Coronary artery (tissue), 2 donors: Measurements from ENCODE around the gene LENG8.

Experiments used
- DNase-seq: peaks from one replicate; pipeline ENCODE4 v3.0.0-alpha.2; 2017; ENCODE audit warnings: low spot score
- H3K27ac ChIP-seq, 2 donors: fragments of 200-600 bp; sonication (generic); one replicate each; pipeline ENCODE4 v1.5.1; 2016 to 2019
- H3K4me3 ChIP-seq: fragments of 200-600 bp; sonication (generic); 2 replicates; pipeline ENCODE4 v1.5.1; 2016; ENCODE audit warnings: mild to moderate bottlenecking, moderate library complexity
- CTCF ChIP-seq: fragments of 200-600 bp; sonication (generic); IDR thresholded peaks from one replicate; pipeline ENCODE4 v1.5.1; 2019; ENCODE audit warnings: antibody characterized with exemption

Gene LENG8

GRCh38 chr19:54477650-54478049 lies 28.7 kb downstream of the LENG8 start:
- H3K4me3 ChIP-seq = no peak overlapping the region
- no peak for TF ChIP-seq CTCF
- no peak overlapping the region for H3K27ac ChIP-seq
- DNase-seq = no peak

GRCh38 chr19:54478677-54479266 lies 29.8 kb downstream of the LENG8 start:
- no peak overlapping the region for H3K4me3 ChIP-seq
- no peak overlapping the region for H3K27ac ChIP-seq
- TF ChIP-seq CTCF = no peak
- DNase-seq = no peak

GRCh38 chr19:54480051-54480450 lies 31.1 kb downstream of the LENG8 start:
- Histone ChIP-seq H3K27ac (no peak overlapping the region), H3K4me3 (no peak overlapping the region)
- no peak for TF ChIP-seq CTCF
- no peak for DNase-seq

- no peak overlapping the region for H3K27ac ChIP-seq
- peak; percentile 27 for TF ChIP-seq CTCF
- H3K4me3 ChIP-seq = no peak overlapping the region
- no peak for DNase-seq
Measured at GRCh38 chr19:54481326-54481930, 32.4 kb downstream of the LENG8 start.

GRCh38 chr19:54482889-54483288 lies 33.9 kb downstream of the LENG8 start:
- TF ChIP-seq CTCF = no peak
- Histone ChIP-seq H3K27ac (no peak overlapping the region), H3K4me3 (no peak overlapping the region)
- no peak for DNase-seq

- H3K4me3 ChIP-seq = no peak overlapping the region
- H3K27ac ChIP-seq = no peak overlapping the region
- TF ChIP-seq CTCF = no peak
- no peak for DNase-seq
Measured at GRCh38 chr19:54484451-54484850, 35.5 kb downstream of the LENG8 start.

GRCh38 chr19:54485851-54486250 lies 36.9 kb downstream of the LENG8 start:
- no peak for DNase-seq
- H3K27ac ChIP-seq = no peak overlapping the region
- H3K4me3 ChIP-seq = no peak overlapping the region
- no peak for TF ChIP-seq CTCF
